Activated CD4-positive, alpha-beta T cell treated with anti-CD3 and anti-CD28 coated beads, Interleukin-2, amount 50 U/mL, for 48 hours (primary cell): ENCODE data around the gene TYW3.

Experiments
- DNase-seq, 2 experiments: peaks; one replicate each; pipeline ENCODE4 v3.0.0-alpha.2; 2020

TYW3 gene

GRCh38 chr1:74732960-74733603 is at the start of gene TYW3, which contains the start of gene CRYZ:
TSS of gene TYW3 (plus strand) at chr1:74733152. CDS start at chr1:74733245, 93 bp downstream.
TSS of gene CRYZ (minus strand) at chr1:74733050. CDS start at chr1:74724821, 8,229 bp downstream.
- peak; percentile 87 to 91 for DNase-seq

- DNase-seq, result no peak
Measured at GRCh38 chr1:74683656-74684055, 49.3 kb upstream of the TYW3 start.

- no peak for DNase-seq
Measured at GRCh38 chr1:74684301-74684700, 48.7 kb upstream of the TYW3 start.

- no peak for DNase-seq
Measured at GRCh38 chr1:74686928-74687327, 46.0 kb upstream of the TYW3 start.

GRCh38 chr1:74689621-74690363 is 43.2 kb upstream of the TYW3 start:
- DNase-seq, result peak; percentile 29 to 35

GRCh38 chr1:74690364-74690696 is 42.6 kb upstream of the TYW3 start:
- no peak for DNase-seq

- no peak for DNase-seq
Measured at GRCh38 chr1:74690909-74691308, 42.0 kb upstream of the TYW3 start.

GRCh38 chr1:74693473-74693872 is 39.5 kb upstream of the TYW3 start:
- DNase-seq, result no peak

- no peak for DNase-seq
Measured at GRCh38 chr1:74697832-74698231, 35.1 kb upstream of the TYW3 start.

- DNase-seq, result no peak
Measured at GRCh38 chr1:74699331-74699730, 33.6 kb upstream of the TYW3 start.

- no peak for DNase-seq
Measured at GRCh38 chr1:74703386-74704182, 29.4 kb upstream of the TYW3 start.

GRCh38 chr1:74712881-74713280 is 20.1 kb upstream of the TYW3 start:
- no peak for DNase-seq

- DNase-seq, result no peak
Measured at GRCh38 chr1:74713849-74714248, 19.1 kb upstream of the TYW3 start.

- DNase-seq, result no peak
Measured at GRCh38 chr1:74714429-74715235, 18.3 kb upstream of the TYW3 start.

- DNase-seq, result no peak
Measured at GRCh38 chr1:74715236-74715502, 17.8 kb upstream of the TYW3 start.

GRCh38 chr1:74715806-74716205 is 17.1 kb upstream of the TYW3 start:
- no peak for DNase-seq

- no peak for DNase-seq
Measured at GRCh38 chr1:74716822-74717221, 16.1 kb upstream of the TYW3 start.

GRCh38 chr1:74717626-74718025 is 15.3 kb upstream of the TYW3 start:
- DNase-seq, result no peak

GRCh38 chr1:74726063-74726462 is 6.9 kb upstream of the TYW3 start:
- no peak for DNase-seq

- no peak for DNase-seq
Measured at GRCh38 chr1:74728736-74729135, 4.2 kb upstream of the TYW3 start.

GRCh38 chr1:74729741-74730478 is 3.0 kb upstream of the TYW3 start:
- DNase-seq, result peak in 1 of 2 experiments; percentile 13

- no peak for DNase-seq
Measured at GRCh38 chr1:74731399-74732052, 1.4 kb upstream of the TYW3 start.
